Parathyroid adenoma (tissue), 2 donors: ENCODE results near the gene ADGRA1.

Source experiments
- H2AFZ ChIP-seq: fragments of 300-600 bp; sonication (generic); one replicate; pipeline ENCODE4 v1.7.0; 2017; ENCODE audit warnings: antibody characterized with exemption, mild to moderate bottlenecking
- H3K27ac ChIP-seq: fragments of 300-600 bp; sonication (generic); one replicate; pipeline ENCODE4 v1.7.0; 2017
- H3K27me3 ChIP-seq: fragments of 300-600 bp; sonication (generic); one replicate; pipeline ENCODE4 v1.7.0; 2017; ENCODE audit warnings: low read length; ENCODE audit not compliant: control insufficient read depth, insufficient read depth
- H3K36me3 ChIP-seq: fragments of 300-600 bp; sonication (generic); one replicate; pipeline ENCODE4 v1.7.0; 2017; ENCODE audit warnings: low read length; ENCODE audit not compliant: control insufficient read depth, insufficient read depth
- H3K4me1 ChIP-seq: fragments of 300-600 bp; sonication (generic); one replicate; pipeline ENCODE4 v1.7.0; 2017; ENCODE audit warnings: control low read depth
- H3K4me2 ChIP-seq: fragments of 300-600 bp; sonication (generic); one replicate; pipeline ENCODE4 v1.7.0; 2017; ENCODE audit warnings: low read length
- H3K4me3 ChIP-seq: fragments of 300-600 bp; sonication (generic); one replicate; pipeline ENCODE4 v1.7.0; 2017; ENCODE audit warnings: low read depth, low read length
- H3K79me2 ChIP-seq: fragments of 300-600 bp; sonication (generic); one replicate; pipeline ENCODE4 v1.7.0; 2017; ENCODE audit warnings: control low read depth
- H3K9ac ChIP-seq: fragments of 300-600 bp; sonication (generic); one replicate; pipeline ENCODE4 v1.7.0; 2017; ENCODE audit warnings: mild to moderate bottlenecking
- H3K9me3 ChIP-seq: fragments of 300-600 bp; sonication (generic); one replicate; pipeline ENCODE4 v1.7.0; 2017; ENCODE audit warnings: low read length; ENCODE audit not compliant: control insufficient read depth
- TF ChIP-seq, protein P1 (sequence below): fragments of 300-600 bp; sonication (generic); IDR thresholded peaks from one replicate; pipeline ENCODE4 v1.7.0; 2017; ENCODE audit warnings: antibody characterized with exemption, mild to moderate bottlenecking
- donor health status: primary hyperparathyroidism.

ADGRA1 gene

DNA sequence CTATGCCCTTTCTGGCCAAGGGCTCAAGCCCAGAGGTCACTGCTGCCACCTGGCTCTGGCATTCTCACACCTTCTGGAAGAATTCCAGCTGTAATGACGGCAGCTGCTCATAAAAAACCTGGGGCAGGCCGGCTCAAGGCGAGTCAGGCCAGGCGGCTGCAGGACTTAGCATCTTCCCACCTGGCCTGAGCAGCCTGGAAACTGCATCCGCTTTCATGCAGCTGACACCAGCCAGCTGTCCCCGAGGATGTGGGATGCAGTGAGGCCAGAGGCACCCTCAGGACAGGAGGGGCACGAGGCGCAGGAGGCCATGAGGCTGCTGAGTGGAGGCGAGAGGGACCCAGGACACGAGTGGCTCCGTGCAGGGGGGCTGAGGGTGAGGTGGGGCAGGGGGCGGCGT lies 47.5 kb upstream of the ADGRA1 start:
- Histone ChIP-seq H3K27ac (no peak overlapping the region), H3K9me3 (no peaks in the 10 kb centered on the region), H3K4me1 (no peaks in the 10 kb centered on the region), H3K27me3 (no peaks in the 10 kb centered on the region), H3K4me2 (no peak overlapping the region), H3K9ac (no peak overlapping the region), H3K4me3 (no peak overlapping the region), H3K36me3 (no peaks in the 10 kb centered on the region), H3K79me2 (no peaks in the 10 kb centered on the region), H2AFZ (no peak overlapping the region)
- TF ChIP-seq, protein P1, sequence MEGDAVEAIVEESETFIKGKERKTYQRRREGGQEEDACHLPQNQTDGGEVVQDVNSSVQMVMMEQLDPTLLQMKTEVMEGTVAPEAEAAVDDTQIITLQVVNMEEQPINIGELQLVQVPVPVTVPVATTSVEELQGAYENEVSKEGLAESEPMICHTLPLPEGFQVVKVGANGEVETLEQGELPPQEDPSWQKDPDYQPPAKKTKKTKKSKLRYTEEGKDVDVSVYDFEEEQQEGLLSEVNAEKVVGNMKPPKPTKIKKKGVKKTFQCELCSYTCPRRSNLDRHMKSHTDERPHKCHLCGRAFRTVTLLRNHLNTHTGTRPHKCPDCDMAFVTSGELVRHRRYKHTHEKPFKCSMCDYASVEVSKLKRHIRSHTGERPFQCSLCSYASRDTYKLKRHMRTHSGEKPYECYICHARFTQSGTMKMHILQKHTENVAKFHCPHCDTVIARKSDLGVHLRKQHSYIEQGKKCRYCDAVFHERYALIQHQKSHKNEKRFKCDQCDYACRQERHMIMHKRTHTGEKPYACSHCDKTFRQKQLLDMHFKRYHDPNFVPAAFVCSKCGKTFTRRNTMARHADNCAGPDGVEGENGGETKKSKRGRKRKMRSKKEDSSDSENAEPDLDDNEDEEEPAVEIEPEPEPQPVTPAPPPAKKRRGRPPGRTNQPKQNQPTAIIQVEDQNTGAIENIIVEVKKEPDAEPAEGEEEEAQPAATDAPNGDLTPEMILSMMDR, result no peak

DNA sequence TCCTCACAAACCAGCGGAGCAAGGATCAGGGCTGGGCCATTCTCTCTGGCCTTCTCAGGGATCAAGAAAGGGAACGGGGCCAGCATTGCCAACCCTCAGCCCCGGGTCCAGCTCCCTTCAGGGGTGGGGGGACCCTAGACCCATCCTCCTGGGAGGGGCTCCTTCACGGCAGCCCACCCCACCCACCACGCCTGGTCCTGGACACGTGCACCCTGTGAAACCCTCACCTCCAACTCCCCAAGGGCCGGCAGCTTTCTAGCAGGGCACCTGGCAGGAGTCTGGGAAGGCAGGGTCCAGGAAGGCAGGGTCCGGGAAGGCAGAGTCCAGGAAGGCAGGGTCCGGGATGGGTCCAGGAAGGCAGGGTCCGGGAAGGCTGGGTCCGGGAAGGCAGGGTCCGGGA lies 46.6 kb upstream of the ADGRA1 start:
- no peaks in the 10 kb centered on the region for H3K36me3 ChIP-seq
- H3K4me1 ChIP-seq, result no peaks in the 10 kb centered on the region
- no peaks in the 10 kb centered on the region for H3K27me3 ChIP-seq
- no peak overlapping the region for H3K27ac ChIP-seq
- no peak overlapping the region for H3K4me3 ChIP-seq
- H3K9me3 ChIP-seq, result no peaks in the 10 kb centered on the region
- no peak overlapping the region for H3K4me2 ChIP-seq
- TF ChIP-seq, protein P1, result no peak
- no peak overlapping the region for H2AFZ ChIP-seq
- H3K79me2 ChIP-seq, result no peaks in the 10 kb centered on the region
- H3K9ac ChIP-seq, result no peak overlapping the region

DNA sequence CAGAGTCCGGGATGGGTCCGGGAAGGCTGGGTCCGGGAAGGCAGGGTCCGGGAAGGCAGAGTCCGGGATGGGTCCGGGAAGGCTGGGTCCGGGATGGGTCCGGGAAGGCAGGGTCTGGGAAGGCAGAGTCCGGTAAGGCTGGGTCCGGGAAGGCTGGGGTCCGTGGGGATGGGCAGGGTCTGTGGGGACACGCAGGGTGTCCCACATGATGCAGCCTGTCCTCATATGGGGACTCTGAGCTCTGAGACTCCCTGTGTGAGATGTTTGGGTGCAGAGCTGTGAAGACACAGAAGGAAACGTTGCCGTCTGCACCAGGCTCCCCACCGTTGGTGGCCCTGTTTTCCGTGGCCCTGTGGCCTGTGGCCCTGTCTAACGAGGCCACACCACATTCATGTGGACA lies 45.7 kb upstream of the ADGRA1 start:
- Histone ChIP-seq H3K27me3 (no peaks in the 10 kb centered on the region), H3K9ac (no peak overlapping the region), H3K4me3 (no peak overlapping the region), H3K4me1 (no peaks in the 10 kb centered on the region), H3K4me2 (no peak overlapping the region), H3K36me3 (no peaks in the 10 kb centered on the region), H3K9me3 (no peaks in the 10 kb centered on the region), H3K79me2 (no peaks in the 10 kb centered on the region), H3K27ac (no peak overlapping the region), H2AFZ (no peak overlapping the region)
- TF ChIP-seq, protein P1, result no peak

DNA sequence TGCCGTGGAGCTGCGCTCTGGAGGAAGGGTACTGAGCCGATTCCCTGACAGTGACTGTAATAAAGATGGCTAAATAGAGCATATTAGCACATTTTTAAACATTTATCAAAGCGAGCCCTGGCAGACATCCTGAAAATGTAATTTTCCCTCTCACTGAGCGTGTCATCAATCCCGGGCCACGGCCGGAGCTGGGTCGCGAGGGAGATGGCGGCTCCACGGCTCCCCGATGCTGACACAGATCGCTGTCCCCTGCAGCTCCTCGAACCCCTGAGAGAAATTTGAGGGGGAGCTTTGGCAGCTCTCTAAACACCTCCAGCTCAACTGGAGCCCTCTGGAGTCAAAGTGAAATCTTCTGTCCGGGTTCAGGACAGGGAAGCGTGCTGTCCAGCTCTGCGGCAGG lies 44.9 kb upstream of the ADGRA1 start:
- Histone ChIP-seq H3K4me3 (no peak overlapping the region), H3K36me3 (no peaks in the 10 kb centered on the region), H2AFZ (no peak overlapping the region), H3K4me1 (no peaks in the 10 kb centered on the region), H3K27ac (no peak overlapping the region), H3K9me3 (no peaks in the 10 kb centered on the region), H3K27me3 (no peaks in the 10 kb centered on the region), H3K9ac (no peak overlapping the region), H3K4me2 (no peak overlapping the region), H3K79me2 (no peaks in the 10 kb centered on the region)
- TF ChIP-seq, protein P1, result no peak

DNA sequence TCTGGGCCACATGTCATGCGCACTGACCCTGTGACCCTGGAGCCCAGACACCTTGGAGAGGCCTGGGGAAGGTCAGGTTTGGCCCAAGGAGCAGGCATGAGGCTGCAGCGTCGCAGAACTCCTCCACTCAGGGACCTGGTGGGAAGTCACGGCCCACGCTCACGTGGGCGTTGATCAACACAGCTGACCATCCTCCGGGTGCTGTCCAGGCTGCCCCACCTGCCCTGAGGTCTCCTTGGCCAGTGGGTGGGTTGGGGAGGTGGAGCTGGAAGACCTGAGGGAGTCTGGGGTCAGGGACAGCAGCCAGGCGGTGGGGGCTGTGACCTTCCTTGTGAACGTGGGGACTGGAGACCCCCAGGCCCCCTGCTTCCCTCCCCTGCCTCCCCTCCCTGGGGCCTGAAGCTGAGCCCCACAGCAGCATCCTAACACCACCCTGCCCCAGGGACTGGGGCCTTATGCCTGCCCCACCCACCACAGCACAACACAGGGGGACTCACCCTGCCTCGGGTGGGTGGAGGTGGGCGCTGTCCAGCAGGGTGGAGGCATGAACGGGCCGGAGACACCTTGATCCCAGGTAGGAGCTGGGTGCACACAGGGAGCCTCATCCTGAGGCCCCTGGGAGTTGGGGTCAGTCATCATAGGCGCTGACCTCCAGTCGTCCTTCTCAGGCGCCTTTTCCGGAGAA lies 44.0 kb upstream of the ADGRA1 start:
- no peaks in the 10 kb centered on the region for H3K27me3 ChIP-seq
- no peaks in the 10 kb centered on the region for H3K79me2 ChIP-seq
- no peak overlapping the region for H3K4me2 ChIP-seq
- TF ChIP-seq, protein P1, result no peak
- H3K4me1 ChIP-seq, result no peaks in the 10 kb centered on the region
- no peak overlapping the region for H3K4me3 ChIP-seq
- no peaks in the 10 kb centered on the region for H3K9me3 ChIP-seq
- no peak overlapping the region for H2AFZ ChIP-seq
- no peaks in the 10 kb centered on the region for H3K36me3 ChIP-seq
- no peak overlapping the region for H3K9ac ChIP-seq
- no peak overlapping the region for H3K27ac ChIP-seq
